DOHH2 (cell line): ENCODE data around the gene STX16.

ENCODE experiments used
- CTCF ChIP-seq: fragments of 200-600 bp; sonication (generic); IDR thresholded peaks from one replicate; pipeline ENCODE4 v1.5.1; 2014; ENCODE audit warnings: antibody characterized with exemption, mild to moderate bottlenecking, low read depth, low read length; ENCODE audit not compliant: poor library complexity, severe bottlenecking
- EZH2phosphoT487 ChIP-seq: fragments of 200-600 bp; sonication (generic); IDR thresholded peaks from 2 replicates; pipeline ENCODE4 v1.6.1; 2017; ENCODE audit warnings: borderline replicate concordance, mild to moderate bottlenecking, antibody characterized with exemption, low read length, moderate library complexity, mixed read lengths

DNA sequence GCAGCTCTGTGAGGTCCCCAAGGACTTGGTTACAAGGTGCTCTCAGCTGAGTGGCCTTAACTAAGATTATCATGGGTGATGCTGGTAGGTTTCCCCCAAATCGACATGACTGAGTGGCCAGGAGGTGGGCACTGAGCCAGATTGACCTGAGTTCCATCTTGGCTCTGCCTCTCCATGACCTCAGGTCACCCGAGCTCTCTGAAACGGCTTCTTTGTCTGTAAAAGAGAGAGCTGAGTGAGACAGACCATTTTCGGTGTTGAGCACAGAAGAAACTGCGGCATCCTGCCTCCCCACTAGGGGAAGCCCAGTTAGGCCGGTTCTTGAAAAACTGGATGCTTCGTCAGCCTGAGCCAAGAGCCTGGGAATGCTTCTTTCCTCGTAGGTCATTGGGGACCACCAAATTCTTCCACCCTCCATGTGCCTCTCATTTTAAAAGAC is 14.1 kb upstream of the STX16 start:
- TF ChIP-seq CTCF: no peak
- TF ChIP-seq EZH2phosphoT487: no peak
